Mucosa of descending colon (tissue), 3 donors: ENCODE results near the gene CDH4. TPM values are rescaled to one million over a fixed set of nuclear protein-coding genes. Genes with fewer than 3 reads are reported as not detected.
A peak's percentile ranks its signal among the peaks of the same experiment; 100 is the strongest.
"Not testable (repeated sequence)": the region's sequence is repeated elsewhere in the genome, so short reads cannot be mapped to it uniquely, and the experiment has no call there.

Experiments
- ATAC-seq: fragments of 200-7000 bp; cut with Tn5 transposase; one replicate; pipeline ENCODE4 v1.9.1; 2020; ENCODE audit warnings: mild to moderate bottlenecking, moderate library complexity
- DNase-seq, 3 donors: peaks; one replicate each; pipeline ENCODE4 v3.0.0-alpha.2; 2020
- H3K36me3 ChIP-seq: fragments of 200-600 bp; one replicate; pipeline ENCODE4 v1.8.0; 2021; ENCODE audit warnings: low read depth, mild to moderate bottlenecking
- H3K4me1 ChIP-seq: fragments of 200-600 bp; one replicate; pipeline ENCODE4 v1.8.0; 2021; ENCODE audit warnings: low read depth, mild to moderate bottlenecking
- H3K4me3 ChIP-seq: fragments of 200-600 bp; one replicate; pipeline ENCODE4 v1.8.0; 2021; ENCODE audit warnings: mild to moderate bottlenecking
- H3K9me3 ChIP-seq: fragments of 200-600 bp; one replicate; pipeline ENCODE4 v1.8.0; 2021; ENCODE audit warnings: mild to moderate bottlenecking
- CTCF ChIP-seq: fragments of 200-600 bp; IDR thresholded peaks from one replicate; pipeline ENCODE4 v1.8.0; 2022; ENCODE audit warnings: antibody characterized with exemption, mild to moderate bottlenecking
- intact Hi-C, 2 donors: fragments of 100-400 bp; cut with DNase I in 1 of 2; cut with micrococcal nuclease in 1 of 2; formaldehyde crosslinking; loops; one replicate each; pipeline versions ENCODE4 v1.11.0 to v1.11.1; 2022; cut with DNase I, micrococcal nuclease
- total RNA-seq, 3 donors: library from RNA; stranded (reverse); fragmentation: NEBNext Ultra II Directional in 2 of 3; extraction: Animal tissue kit (Norgen Biotek cat#: 25700) in 2 of 3; gene quantifications; one replicate each; pipeline versions ENCODE4 v1.2.1 to v1.2.4, GENCODE V29; 2021 to 2023
- donor health status: DM: no; HTN: no; CAD: no; lungs with moderate emphysema.
- donor health status: DM: no; HTN: no; CAD: no.
- donor health status: DM: no; HTN: yes; CAD: no.

Gene CDH4
- total RNA-seq, 3 donors from 2014 or later: 0.16 TPM; not detected in 2

DNA sequence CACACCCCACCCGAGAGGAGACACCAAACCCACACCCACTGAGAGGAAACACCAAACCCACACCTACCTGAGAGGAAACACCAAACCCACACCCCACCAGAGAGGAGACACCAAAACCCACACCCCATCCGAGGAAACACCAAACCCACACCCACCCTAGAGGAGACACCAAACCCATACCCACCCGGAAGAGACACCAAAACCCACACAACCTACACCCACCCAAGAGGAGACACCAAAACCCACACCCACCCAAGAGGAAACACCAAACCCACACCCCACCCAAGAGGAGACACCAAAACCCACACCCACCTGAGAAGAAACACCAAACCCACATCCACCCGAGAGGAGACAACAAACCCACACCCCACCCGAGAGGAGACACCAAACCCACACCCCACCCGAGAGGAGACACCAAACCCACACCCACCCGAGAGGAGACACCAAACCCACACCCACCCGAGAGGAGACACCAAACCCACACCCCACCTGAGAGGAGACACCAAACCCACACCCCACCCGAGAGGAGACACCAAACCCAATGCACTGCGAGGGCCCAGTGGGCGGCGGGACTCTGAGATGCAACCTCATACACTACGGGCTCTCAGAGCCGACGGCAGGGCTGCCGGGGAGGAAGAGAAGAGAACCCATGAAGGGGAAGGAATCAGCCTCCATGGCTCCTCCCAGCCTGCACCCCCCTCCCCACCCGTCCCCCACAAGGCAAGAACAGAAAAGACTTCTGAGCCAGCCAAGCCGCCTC is 730.3 kb downstream of the CDH4 start:
- no peak for TF ChIP-seq CTCF
- DNase-seq (no peak), ATAC-seq (no peak)
- intact Hi-C loops: no loop called here
- Histone ChIP-seq H3K36me3 (no peaks in the 10 kb centered on the region), H3K9me3 (no peaks in the 10 kb centered on the region), H3K4me1 (no peaks in the 10 kb centered on the region), H3K4me3 (no peak overlapping the region)

- no peak overlapping the region for H3K4me3 ChIP-seq
- no peak for ATAC-seq
- intact Hi-C loops: no loop called here
- no peaks in the 10 kb centered on the region for H3K9me3 ChIP-seq
- no peak for DNase-seq
- no peaks in the 10 kb centered on the region for H3K4me1 ChIP-seq
- no peak for TF ChIP-seq CTCF
- H3K36me3 ChIP-seq: no peaks in the 10 kb centered on the region
These were observed 730.9 kb downstream of the CDH4 start for GRCh38 chr20:61982951-61983315.

- TF ChIP-seq CTCF: no peak
- Histone ChIP-seq H3K36me3 (no peaks in the 10 kb centered on the region), H3K4me3 (no peak overlapping the region), H3K9me3 (no peaks in the 10 kb centered on the region), H3K4me1 (no peaks in the 10 kb centered on the region)
- ATAC-seq: no peak
- DNase-seq: peak in 1 of 3 donors; percentile 14
- intact Hi-C loops: no loop called here
These were observed 731.9 kb downstream of the CDH4 start for GRCh38 chr20:61983965-61984364.

DNA sequence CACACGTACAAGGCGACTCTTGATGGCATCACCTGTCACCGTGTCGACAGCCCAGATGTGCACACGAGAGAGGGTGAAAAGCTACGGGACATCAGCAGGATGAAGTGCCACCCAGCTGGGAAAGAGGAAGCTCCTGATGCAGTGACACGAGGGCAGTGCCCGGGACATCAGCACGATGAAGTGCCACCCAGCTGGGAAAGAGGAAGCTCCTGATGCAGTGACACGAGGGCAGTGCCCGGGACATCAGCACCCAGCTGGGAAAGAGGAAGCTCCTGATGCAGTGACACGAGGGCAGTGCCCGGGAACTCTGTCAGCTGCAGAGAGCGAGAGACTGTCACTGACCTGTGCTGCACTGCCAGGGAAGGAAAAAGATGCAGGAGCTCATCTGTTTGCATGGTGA is 732.4 kb downstream of the CDH4 start:
- H3K9me3 ChIP-seq, H3K4me1 ChIP-seq, ATAC-seq, H3K4me3 ChIP-seq, intact Hi-C loops, H3K36me3 ChIP-seq: not testable (repeated sequence)
- peak in 1 of 3 donors; percentile 33 for DNase-seq

DNA sequence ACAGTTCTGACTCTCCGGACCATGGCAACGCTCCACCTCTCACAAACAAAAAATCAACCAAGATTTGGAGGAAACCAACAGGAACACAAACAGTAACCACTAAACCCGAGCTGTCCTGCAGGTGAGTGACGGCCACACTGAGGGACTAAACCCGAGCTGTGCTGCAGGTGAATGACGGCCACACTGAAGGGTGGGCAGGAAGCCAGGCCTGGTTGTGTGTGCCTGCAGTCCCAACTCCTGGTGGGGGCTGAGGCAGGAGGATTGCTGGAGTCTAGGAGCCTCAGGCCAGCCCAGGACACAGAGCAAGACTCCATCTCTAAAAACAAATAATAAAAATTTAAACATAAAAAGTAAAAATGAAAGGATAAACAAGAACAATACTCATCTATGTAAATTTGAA is 733.0 kb downstream of the CDH4 start:
- intact Hi-C loops: no loop called here
- Histone ChIP-seq H3K36me3 (no peaks in the 10 kb centered on the region), H3K4me1 (no peaks in the 10 kb centered on the region), H3K4me3 (no peak overlapping the region), H3K9me3 (no peaks in the 10 kb centered on the region)
- DNase-seq (peak in 1 of 3 donors; percentile 31), ATAC-seq (no peak)
- TF ChIP-seq CTCF: no peak

DNA sequence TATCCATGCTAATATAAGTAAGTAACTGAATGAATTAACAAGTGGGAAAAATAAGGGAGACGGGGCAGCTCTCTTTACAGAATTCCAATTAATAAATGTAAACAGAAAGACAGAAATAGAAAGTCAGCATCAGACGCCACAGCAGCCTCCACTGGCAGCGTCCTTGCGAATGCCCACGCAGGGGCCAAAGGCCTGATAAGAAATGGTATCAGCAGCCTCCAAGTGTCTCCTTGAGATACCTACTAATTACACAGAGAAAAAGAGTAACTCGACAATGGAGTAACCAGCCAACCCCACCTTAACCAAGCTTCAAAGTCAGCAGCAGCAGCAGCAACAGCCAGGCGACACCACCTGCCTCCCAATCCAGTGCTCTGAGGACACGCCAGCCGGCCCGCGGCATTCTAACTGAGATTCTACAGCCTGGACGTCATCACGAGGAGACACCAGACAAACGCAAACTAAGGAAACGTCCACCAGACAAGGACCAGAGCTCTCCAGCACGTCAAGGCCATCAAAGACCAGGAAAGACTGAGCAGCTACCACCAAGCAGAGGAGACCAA is 734.8 kb downstream of the CDH4 start:
- peak in 1 of 3 donors; percentile 22 for DNase-seq
- Histone ChIP-seq H3K4me1 (no peaks in the 10 kb centered on the region), H3K9me3 (peaks cover 7% of the 10 kb centered on the region), H3K4me3 (no peak overlapping the region), H3K36me3 (no peaks in the 10 kb centered on the region)
- no peak for ATAC-seq
- no peak for TF ChIP-seq CTCF
- intact Hi-C loops: no loop called here
